GM18520 (cell line): ENCODE results near the gene HOXB2.

Experiments
- ATAC-seq: cut with Tn5 transposase; IDR thresholded peaks from one replicate; pipeline ENCODE4 v1.9.1; 2021; ENCODE audit not compliant: unreplicated experiment

Gene HOXB2

DNA sequence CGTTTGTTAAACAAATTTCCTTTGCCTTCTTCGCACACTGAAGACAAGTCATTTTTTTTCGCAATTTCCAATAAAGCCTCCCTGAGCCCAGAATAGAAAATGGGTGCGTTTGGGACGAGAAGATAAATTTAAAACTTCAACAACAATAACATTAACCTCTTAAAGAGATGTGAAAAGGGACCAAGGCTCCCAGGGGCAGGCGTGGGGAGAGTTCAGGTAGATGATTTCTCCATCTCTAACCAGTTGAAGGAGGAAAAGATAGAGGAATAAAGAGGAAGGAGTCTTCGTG is 34.5 kb upstream of the HOXB2 start:
- no peak for ATAC-seq

DNA sequence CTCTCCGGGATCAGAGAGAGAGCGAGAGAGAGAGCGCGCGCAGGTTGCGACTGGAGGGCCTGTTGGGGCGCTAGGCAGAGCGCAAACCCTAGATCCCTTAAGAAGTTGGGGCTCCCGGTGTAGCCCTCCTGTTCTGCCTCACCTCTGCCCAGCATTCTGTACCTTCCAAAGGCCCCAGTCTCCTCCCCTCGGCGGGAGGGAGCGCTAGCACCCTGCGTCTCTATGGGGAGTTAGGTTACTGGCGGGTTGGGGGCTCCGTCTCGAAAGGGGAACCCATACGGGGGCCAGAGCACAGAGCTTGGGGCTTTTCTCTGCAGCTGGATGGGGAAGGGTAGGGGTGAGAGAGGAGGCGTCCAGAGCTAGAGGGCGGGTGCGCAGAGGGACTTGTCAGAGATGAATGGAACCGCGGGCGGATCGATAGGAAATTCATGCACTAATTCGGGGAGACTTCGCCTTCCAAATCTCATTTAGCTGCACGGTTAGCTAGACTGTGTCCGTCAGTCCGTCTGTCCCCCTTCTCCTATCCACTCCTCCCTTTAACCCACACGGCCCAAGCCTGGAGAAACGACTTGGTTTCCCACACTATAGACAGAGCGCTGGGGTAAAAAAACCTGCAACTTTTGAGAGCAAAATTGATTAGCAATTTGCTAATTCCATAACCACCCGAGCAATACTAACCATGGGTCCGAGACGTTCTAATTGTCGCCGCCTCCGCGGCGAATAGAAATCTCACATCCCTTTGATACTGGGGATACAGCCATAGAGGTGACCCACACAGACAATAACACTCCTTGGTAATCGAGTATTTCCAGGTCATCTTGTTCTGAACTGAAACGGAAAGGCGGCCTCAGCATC is 33.9 kb upstream of the HOXB2 start:
- no peak for ATAC-seq

DNA sequence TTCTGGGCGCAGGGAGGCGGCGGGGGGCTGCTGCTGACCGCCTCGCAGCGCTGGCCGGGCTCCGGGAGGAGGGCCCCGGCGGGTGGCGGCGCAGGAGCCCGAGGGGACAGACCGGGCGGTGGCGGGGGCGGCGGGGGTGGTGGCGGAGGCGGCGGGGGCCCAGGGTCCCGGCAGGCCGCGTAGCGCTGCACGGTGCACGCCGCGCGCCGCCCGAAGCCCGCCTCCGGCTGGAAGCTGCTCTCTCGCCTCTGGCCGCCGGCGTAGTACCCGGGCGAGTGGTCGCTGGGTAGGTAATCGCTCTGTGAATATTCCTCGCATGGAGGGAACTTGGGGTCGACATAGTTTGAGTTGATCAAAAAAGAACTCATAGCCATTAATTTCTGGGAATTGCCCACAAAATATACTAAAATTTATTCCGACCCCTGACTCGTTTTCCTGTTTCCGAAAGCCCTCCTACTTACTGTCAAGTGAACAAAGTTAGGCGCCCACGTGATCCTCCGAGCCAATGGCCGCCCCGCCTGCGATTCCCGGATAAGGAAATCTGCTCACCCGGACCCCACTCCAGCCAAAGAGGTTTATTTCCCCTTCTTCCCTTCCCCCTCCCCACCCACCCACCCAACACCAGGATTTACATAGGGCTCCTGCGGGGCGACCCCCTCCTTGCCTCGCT is 33.2 kb upstream of the HOXB2 start, which contains the start of gene HOXB4:
HOXB4 (minus strand) TSS at position 405 of the 670 bp plus-strand sequence; CDS start at position 374, 31 bp downstream.
- no peak for ATAC-seq

DNA sequence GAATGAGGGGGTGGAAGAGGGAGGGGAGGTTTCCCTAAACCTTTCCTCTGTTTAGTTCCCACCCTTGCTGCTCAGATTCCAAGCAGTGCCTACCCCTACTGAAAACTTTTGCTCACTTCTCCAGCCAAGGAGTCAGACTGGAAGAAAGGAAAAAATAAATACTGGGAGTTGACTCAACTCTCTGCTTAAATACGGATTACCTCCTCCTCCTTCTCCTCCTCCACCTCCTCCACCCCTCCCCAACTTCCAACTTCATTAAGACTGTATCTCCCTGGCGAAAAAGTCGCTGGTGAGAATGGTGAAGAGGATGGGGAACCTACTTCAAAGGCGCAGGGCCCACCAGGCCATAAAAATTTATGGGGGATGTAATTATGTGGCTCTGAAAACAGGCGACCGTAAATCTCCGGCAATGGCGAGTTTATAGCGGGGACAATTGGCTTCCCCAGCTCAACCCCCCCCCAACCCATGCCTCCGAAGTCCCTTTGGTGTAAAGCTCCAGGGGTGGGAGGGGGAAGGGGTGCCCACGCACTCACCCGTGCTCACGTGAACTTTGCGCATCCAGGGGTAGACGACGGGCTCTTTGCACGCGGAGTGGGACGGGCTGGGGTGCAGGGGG is 32.5 kb upstream of the HOXB2 start:
- no peak for ATAC-seq

DNA sequence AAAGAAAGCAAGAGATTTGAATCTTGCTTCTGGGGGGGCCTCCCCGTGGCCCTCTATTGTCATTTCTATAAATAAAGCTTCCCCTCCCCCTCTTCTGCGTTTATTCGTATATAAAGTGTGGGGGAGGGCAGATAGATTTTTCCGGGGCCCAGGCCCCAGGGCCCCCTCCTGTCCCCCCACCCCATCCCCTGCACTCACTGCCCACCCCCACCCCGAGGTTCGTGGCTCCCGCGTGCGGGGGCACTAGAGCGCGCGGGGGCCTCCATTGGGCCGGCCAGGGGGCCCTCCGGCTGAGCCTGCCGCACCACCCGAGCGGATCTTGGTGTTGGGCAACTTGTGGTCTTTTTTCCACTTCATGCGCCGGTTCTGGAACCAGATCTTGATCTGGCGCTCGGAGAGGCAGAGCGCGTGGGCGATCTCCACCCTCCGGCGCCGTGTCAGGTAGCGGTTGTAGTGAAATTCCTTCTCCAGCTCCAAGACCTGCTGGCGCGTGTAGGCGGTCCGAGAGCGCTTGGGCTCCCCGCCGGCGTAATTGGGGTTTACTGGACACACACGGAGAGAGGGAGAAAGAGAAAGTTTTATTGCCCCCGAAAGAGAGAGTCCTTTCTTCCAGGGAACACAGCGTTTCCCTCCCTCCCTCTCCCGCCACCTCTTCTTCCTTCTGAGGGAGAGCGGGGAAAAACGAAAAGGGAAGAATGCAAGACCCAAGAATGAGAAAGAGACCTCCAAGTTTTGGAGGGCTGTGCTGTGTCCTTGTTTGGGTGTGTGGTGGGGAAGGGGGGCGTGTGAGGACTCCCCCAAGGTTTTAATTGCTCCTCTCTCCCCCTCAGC is 31.8 kb upstream of the HOXB2 start:
- ATAC-seq: no peak

DNA sequence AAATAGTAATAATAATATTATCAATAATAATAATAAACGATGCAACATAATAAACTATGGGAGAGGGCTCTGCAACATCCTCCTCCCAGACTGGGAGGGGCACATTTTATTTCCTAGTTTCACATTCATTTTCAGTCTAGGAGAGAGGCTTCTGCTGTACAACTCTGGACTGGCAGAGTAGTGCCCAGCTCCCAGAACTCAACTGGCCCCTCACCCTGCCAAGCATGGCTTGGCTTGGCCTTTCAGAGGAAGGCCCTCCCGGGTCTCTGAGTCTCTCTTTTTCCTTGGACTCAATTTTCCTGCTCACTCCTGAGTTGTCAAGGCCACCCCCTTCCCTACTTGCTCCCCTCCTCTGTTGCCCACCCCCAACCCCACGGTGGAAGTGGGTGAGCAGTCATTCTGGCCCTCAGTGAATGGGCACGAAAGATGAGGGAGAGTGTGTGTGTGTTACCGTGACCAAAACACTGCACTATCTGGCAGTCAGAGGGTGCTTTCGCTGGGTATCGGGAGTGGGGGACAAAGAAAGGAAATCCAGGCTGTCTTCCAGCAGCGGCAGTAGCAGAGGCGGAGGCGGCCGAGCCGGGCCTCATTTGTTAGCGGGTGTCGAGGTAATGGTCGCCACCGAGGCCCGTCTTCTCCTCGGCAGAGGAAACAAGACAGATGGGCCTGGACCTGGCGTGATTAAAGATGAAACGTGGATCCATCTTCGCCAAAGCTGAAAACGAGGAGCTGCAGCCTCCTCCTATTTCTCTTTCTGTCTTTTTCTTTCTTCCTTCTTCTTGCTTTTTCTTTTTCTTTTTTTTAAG is 31.0 kb upstream of the HOXB2 start:
- no peak for ATAC-seq

DNA sequence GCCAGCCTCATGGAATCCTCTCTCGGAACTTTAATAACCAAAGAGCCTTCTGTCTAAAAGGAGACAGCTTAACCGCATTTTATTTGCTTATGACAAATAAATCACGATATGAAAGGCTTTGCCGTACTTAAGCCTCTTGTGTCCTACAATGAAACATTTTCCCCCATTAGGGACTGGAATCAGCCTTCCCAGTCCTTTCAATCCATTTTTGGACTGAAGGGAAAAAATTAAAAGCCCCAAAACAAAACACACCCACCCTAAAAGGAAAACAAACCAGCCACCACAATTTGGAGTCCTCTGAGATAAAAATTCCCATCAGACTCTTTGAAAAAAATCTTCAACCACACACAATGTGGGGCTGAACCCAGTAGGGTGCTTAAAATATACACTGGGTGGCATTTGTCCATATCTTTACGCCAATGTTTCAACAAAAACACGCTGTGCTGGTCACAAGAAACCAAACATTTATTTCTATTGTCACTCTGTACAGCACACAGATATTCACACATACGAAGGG is 30.2 kb upstream of the HOXB2 start:
- no peak for ATAC-seq

DNA sequence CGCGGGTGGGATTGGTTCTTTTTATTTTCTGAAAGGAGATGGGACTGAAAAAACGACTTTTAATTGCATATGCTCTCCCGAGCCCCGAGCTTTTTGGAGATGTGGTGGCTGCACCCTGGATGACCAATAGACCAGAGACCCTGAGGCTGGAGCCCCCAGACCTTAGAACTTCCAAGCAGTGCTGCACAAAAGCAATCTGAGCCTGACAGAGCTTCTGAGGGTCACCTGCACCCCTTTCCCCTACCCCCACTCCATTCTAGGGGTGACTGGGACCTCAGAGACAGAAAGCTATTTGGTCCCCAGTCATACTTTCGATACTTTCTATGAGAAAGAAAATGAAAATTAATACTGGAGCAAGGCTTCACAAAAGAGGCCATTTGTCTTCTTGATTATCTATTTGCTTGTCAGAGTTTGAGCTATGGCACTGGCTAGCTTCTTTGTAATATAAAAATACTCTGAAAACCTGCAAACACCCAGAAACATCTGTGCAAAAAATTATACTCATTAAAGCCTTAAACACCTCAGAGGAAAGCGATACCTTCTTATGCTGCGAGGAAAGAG is 29.7 kb upstream of the HOXB2 start:
- ATAC-seq: no peak

DNA sequence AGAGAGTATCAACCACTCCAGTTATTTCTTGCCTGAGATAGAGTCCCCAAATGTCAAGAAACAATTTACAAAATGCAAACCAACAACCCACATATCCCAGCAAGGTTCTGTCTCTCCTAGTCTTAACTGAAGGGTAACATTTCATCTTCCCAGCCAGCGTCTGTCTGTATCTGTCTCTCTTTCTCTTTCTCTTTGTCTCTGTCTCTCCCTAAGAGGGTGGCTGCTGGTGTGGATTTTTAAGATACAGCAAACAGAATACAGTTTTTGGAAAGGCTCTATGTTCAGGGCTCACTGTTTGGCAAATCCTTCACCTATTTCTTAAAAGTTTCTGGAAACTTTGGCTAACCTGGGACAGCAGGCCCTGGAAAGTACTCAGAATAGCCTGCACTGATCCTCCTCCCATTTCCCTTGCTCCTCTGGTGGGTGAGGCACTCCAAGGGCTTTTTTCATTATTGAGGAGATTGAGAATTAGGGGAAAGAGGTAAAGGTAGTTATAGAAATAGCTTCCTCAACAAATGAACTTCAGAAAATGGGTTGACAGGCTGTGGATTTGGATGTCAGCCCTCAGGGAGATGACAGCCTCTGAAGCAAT is 27.0 kb upstream of the HOXB2 start:
- no peak for ATAC-seq

DNA sequence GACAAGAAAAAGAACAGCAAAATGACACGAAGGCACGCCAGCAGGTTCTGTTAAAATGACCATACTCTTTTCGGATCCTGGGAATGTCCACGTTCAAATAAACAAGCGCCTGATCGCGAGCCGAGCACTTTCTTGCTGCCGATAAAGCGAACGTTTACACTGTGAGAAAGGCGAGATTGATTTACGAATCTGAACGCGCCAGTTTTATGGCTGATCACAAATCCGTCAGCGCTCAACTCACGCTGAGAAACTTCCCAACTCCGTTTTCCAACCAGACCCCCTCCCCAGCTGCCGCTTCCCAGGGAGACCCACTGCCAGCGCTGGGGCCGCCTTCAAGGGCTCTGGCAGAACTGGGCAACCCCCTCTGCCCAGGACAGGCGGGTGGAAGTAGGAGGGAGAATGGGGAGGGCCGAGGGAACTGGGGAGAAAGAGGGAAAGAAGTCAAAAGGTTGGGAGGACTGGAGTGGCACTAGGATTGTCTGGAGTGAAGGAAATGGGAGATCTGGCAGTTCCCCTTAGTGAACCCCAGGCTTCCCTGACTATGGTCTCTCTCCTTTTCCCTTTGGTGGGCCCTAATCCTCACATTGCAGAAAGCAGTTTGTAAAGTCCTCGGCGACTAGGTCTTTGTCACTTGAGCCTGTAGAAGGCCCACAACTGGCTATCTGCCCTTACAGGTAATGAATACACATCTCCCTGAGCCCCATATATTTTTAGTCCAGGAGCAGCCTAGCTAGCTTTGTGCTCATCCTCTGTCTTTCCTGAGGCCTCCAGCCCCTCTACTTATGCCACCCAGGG is 26.3 kb upstream of the HOXB2 start:
- ATAC-seq: no peak

DNA sequence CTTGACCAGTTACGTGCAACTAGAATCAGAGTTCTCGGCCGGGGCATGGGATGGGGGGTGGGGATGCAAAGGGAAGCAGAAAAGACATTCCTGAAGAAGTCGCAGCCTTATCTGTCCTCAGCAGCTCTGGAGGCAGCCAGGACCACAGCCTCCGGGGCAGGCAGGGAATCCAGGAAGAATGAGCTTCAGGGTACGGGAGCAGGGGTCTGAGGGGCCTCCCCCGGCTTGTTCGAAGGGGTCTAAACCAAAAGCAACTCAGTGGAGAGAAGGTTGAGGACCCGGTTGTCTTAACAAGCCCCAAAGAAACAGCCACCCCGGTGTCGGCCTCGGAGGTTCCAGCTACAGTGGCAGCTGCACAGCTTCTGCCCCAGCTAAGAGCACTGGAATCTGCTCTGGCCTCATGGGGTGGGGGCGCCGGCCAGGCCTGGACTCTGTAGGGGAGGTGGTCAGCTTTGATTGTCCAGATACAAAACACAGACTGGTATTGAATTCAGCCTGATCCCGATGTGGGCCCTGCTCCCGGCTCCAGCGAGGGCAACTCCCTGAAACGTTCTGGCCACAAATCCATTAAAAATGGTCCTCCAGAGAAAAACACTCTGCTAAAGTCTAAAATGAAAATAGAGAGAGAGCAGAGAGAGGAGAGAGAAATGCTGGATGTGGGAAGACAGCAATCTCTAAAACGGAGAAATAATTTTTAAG is 25.6 kb upstream of the HOXB2 start:
- no peak for ATAC-seq

DNA sequence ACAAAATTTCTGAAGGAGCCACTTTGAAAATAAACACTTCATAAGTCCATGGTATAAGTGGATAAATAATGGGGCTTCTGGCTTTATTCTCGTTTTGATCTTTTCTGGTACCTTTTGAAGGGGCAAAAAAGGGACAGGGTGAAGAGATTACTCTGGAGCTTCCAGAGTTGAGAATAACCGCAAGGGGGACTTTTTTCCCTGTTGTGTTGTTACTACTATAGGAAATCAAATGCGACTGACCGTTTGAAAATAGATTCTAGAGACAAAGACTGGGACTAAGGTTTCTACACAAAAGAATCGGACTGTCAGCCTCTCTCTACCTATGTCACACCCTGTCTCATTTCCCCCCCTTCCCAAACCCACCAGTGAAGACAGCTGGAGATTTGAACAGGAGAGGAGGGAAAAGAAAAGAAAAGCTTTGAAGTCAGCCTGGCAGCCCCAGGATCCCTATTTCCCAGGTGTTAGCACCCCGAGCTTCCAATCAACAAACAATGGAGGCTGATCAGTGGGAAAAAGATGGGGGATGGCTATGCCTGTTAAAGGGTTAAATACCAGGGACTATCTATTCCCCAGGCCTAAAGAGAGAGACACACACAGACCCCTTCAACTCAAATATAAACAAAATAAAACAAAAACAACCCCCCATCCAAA is 24.9 kb upstream of the HOXB2 start:
- ATAC-seq: no peak

DNA sequence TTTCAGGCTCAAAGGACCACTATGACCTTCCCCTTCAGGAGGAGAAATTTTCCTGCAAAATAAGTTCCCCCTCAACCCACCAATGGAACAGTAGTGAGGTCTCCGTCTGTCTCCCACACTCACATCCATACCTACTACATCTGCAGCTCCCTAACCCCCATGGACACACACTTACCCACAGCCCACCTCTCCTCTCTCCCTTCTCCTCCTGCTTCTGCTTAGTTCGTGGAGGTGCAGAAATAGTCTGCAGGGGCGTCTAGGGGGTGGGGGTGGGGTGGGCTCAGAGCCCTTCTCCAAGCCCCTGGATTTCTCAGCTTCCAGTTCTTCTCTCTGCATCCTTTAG is 24.3 kb upstream of the HOXB2 start:
- no peak for ATAC-seq

DNA sequence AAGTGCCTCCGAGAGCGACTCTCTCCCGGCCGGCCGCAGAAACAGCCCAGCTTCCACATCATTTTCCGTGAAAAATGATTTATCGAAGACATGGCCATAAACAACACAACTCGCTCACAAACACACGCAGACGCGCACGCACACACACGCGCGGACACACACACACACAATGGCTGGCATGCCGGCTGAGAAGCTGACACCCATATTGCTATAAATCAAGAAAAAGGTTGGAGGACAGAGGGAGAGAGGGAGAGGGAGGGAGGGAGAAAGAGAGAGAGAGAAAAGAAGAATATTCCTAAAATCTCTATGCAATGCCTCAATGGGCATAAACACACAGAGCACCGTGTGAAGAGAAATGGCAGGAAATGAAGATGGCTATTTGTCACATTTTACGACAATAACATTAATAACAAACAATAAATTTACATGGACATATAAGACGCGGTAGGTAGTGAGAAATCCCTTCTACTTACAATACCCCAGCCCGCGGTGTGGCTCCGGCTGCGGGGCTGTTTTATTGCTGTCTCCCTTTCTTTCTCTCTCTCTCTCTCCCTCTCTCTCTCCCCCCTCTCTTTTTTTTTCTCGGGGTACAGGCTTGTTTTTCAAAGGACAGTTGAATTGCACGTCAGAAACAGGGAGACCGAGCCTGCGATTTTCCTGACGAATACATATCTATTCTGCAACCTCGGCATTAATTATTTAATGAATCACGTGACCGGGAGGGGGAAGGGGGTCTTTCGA is 23.8 kb upstream of the HOXB2 start:
- ATAC-seq: no peak

DNA sequence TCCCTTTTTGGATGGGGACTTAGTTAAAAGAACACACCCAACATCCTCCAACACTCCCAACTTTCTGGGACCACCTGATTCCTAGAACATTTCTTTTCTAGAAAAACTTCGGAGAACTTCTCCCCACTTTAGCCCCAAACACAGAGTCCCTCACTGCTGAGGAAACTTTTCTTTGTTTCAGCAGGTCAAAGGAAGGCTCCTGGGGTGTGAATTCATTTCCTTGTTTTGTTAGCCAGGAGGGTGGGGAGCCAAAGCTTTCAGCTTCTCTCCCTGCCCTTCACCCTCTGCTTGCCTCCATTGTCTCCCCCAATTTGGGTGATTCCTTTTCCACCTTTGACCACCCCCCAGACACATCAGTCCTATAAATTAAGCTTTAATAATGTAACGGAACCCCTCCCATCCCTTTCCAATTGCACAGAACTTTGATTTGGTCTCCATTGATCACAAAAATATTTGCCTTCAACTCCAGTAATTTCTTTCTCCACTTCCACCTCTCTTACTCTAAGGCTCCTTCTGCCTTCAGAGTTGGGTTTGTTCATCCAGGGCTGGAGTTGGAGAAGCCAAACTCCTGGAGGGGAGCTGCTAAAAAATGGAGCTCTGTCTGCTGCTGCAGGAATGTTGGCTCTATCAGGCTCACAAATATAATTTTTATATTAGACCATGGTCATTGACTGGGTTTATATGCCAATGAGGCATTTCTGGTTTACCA is 22.9 kb upstream of the HOXB2 start:
- no peak for ATAC-seq

DNA sequence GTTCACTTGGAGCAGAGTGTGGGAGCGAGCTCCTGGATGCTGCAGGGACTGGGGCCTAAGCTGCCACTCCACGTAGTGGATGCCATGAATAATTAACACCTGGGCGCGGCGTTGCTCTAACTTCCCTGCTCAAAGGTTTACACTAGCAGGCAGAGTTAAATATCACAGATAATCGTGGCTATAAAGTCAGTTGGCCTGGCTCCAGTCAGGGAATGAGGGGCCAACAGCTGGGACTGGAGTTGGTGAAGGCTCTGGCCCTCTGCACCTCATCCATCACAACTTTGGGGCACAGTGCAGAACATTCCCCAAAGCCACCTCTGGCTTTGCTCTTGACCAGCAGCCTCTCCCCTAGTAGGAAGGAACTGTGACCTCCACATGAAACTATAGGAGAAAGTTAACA is 22.3 kb upstream of the HOXB2 start:
- no peak for ATAC-seq

DNA sequence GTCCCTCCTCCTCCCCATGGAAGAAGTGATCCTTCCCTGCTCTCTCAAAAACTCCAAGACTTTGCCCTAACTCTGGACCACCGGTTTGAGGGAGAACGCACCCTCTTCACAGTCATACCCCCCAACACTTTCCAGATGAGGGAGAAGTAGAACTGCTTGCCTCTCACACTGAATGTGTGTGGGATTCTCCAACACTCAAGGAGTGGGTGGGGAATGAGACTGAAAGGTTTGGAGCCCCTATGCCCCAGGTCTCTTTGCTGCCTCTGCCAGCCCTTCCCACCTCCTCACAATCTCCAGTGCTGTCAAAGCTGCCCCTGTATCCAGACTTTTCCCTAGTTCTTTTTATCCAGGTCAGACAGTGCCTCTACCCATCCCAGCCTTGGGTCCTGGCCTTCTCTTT is 21.8 kb upstream of the HOXB2 start:
- no peak for ATAC-seq
